Hepatocyte (in vitro differentiated cells): ENCODE results near the gene RHOF.

ENCODE experiments used
- CTCF ChIP-seq: fragments of 200-600 bp; sonication (generic); IDR thresholded peaks from 2 replicates; pipeline ENCODE4 v1.5.1; 2016; ENCODE audit warnings: antibody characterized with exemption, mild to moderate bottlenecking; ENCODE audit not compliant: poor library complexity
- EZH2phosphoT487 ChIP-seq: fragments of 200-600 bp; sonication (generic); IDR thresholded peaks from one replicate; pipeline ENCODE4 v1.6.1; 2018; ENCODE audit warnings: antibody characterized with exemption, mild to moderate bottlenecking, low read depth, moderate library complexity; ENCODE audit not compliant: unreplicated experiment, severe bottlenecking

- TF ChIP-seq CTCF: peak; percentile 2
- TF ChIP-seq EZH2phosphoT487: no peak
These were observed 18.9 kb upstream of the RHOF start for GRCh38 chr12:121812320-121812871.
